SW480 (cell line): ENCODE measurements around the gene ATP6V1D.
"Not testable (repeated sequence)": the region's sequence is repeated elsewhere in the genome, so short reads cannot be mapped to it uniquely, and the experiment has no call there.

ENCODE experiments used
- DNase-seq: peaks from one replicate; pipeline ENCODE4 v3.0.0-alpha.2; 2016; ENCODE audit warnings: low spot score

The ATP6V1D gene

DNA sequence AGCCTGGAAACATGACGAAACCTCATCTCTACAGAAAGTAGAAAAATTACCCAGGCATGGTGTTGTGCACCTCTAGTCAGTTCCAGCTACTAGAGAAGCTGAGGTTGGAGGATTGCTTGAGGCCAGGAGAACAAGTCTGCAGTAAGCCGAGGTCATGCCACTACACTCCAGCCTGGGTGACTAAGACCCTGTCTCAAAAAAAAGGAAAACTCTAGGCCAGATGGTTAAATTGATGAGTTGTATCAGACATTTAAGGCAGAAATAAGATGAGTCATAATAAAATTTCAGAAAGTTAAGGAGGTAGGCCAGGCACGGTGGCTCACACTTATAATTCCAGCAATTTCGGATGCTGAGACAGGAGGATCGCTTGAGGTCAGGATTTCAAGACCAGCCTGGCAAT, 11.2 kb upstream of the ATP6V1D start:
- DNase-seq, result no peak

GRCh38 chr14:67365476-67365875, 5.9 kb upstream of the ATP6V1D start:
- no peak for DNase-seq

- DNase-seq, result no peak
These were observed 1.0 kb upstream of the ATP6V1D start for GRCh38 chr14:67360470-67361206.

GRCh38 chr14:67358924-67359774, 455 bp downstream of the ATP6V1D start:
- peak; percentile 55 for DNase-seq

DNA sequence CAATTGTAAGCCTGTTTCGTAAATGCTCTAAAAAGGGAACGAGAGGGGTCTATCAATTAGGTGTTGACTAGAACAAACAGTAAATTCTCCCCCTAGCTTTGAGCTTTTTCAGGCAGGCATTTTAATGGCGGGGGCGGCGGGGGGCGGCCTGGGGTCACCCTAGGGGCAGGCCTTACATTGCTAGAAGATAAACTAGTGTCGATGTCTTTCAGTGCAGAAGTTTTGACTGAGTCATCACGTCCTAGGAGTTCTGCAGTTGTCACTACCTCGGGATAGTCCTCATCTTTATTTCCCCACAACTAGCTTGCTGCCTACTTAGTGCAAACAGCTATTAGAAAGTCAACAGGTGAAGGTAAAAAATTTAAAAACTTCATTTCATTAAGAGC, 1.6 kb downstream of the ATP6V1D start:
- no peak for DNase-seq

DNA sequence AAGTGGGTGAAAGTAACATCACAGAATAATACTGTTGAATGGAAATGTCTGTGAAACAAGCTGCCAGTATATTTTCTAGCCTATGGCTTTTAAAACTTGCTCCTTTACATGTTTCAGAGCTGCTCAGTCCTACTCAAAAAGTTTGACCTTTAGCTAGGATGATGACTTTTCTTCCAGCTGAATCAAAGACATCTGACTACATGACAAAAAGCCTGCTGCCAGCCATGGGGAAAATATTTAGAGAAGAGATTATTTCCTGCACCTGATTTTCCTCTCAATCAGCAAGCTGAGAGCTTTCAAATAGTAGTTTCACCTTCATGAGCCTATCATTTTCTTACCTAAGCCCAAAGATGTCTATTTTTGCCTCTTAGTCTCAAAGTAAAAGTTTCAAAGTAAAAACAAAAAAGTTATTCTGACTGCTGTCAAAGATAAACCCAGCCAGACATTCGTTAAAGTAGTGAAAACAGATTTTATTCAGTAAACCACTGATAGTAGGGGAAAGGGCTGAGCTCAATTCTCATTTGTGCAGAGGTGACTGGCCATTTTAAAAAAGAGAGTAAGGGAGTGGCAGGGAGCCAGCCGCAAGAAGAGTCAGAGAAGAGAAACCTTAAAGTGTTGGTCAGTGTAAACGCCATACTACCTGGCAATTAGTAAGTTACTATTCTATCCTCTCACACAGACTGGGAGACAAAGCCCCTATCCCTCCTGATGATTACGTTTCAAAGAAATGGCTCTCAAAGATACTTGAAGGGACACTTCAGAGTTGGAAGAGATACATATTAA, 2.2 kb downstream of the ATP6V1D start:
- DNase-seq, result no peak

- DNase-seq, result no peak
These were observed 7.5 kb downstream of the ATP6V1D start for GRCh38 chr14:67352055-67352454.

DNA sequence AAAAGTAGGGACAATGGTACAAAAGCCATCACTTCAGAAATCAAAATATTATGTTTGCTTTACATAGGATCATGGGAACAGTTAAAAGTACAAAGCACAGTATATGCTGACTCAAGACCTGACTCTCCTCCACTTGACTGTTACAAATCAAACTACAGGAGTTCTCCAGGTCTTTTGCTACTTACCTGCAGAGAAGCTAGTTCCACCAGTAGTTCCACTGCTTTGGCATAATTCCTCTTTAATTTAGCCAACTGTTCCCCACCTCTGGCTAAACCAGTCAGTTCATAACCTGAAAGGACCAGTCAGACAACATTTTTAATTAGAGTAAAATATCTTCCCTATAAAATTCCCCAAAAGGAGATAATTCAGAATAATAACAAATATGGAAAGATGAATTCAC, 14.0 kb downstream of the ATP6V1D start:
- DNase-seq, result no peak

DNA sequence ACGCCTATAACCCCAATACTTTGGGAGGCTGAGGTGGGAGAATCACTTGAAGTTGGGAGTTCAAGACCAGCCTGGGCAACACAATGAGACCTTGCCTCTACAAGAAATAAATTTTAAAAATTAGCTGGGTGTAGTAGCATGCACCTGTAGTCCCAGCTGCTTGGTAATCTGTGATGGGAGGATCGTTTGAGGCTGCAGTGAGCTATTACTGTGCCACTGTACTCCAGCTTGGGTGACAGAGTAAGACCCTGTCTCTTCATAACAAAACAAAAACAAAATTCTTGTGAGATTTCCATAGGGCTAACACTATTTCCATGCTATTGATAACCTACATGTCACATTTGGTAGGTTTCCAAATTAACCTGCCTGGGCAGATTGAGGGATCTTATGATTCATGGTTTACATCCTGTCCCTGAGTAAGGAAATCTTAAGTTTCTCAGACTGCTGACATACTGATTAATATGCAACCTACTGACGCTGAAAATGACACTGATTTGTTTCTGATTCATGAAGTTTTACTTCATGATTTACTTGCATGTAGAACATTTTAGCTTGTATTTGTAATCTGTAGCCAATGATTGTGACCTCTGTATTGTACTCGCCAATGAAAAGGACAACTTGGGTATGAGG, 15.9 kb downstream of the ATP6V1D start:
- no peak for DNase-seq

DNA sequence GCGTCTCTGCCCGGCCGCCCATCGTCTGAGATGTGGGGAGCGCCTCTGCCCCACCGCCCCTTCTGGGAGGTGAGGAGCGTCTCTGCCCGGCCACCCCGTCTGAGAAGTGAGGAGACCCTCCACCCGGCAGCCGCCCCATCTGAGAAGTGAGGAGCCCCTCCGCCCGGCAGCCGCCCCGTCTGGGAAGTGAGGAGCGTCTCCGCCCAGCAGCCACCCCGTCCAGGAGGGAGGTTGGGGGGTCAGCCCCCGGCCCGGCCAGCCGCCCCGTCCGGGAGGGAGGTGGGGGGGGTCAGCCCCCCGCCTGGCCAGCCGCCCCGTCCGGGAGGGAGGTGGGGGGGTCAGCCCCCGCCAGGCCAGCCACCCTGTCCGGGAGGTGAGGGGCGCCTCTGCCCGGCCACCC, 18.4 kb downstream of the ATP6V1D start:
- not testable (repeated sequence) for DNase-seq

DNA sequence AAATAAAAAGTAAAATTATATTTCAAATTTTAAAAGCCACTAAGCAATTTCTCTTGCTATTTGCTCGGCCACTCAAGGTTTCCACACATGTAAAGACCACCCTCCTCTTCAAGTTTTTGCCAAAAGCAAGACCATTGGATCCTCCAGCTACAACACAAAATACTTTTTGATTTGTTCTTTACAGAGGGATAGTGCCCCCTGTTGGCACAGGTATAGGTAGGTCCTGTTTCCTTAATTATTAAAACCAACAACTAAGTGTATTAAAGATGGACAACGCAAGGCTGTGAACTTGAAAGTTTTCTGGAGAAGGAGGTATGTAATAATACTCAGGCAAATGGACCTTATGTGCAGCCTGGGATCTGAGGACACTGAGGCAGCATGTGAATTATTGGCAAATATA, 23.8 kb downstream of the ATP6V1D start:
- DNase-seq, result peak; percentile 33

DNA sequence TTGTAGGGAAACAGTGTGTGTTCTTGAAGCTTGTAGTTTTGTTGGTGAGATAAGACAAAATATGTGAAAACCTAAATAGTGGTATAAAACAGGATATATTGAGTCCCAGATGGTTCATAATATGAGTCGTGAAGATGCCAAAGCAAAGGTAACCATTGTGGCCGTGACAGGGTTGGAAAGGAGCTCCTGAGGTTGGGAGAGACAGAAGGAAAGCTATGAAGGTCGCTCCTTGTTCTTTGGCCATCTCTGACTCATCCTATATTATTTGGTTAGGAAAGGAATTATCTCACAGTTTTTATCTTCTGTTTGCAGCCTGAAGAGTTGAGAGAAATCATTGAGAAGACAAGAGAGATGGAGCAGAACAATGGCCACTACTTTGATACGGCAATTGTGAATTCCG, 27.1 kb downstream of the ATP6V1D start:
- DNase-seq, result no peak

DNA sequence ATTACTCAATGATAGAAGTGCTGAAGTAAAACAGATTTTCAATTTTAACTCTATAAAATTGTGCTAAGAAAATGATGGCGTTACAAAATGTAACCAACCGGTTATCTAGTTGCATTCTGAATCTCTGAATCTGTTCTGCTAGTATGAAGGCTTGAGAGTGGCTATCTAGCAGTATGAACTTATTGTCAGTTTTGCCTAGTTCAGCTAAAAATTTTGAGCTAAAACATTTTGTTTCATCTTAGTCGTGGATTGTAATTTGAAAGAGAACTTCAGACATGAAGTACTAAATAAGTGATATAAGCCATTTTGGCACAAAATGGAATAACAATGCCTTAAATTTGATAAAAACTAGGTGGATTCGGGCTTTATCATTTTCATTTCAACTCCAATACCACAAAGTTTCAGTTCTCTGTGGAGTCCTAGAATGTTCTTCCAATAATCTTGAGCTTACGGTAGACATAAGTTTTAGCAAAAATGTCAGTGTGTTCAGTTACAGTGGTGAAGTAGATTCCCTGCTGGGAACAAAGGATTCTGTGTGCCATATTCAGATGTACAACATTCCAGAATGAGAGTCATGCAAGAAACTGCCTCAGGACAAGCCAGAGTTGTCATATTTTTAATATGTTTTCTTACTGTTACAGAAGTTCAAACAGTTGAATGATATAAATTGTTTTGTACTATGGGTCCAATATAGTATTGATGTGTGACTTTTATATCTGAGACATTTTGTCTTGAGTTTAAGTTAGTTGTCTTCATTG, 28.1 kb downstream of the ATP6V1D start:
- DNase-seq, result no peak

DNA sequence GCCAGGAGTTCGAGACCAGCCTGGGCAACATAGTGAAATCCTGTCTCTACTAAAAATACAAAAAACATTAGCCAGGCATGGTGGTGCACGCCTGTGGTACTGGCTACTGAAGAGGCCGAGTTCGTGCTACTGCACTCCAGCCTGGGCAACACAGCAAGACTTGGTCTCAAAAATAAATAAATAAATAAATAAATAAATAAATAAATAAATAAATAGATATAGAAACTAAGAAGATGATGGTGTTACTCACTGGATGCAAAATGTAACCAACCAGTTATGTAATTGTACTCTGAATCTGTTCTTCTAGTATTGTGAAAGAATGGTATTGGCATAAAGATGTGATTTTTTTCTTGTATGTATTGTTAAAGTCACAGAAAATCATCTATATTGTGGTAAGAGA, 29.9 kb downstream of the ATP6V1D start:
- DNase-seq, result not testable (repeated sequence)

- DNase-seq, result peak; percentile 20
These were observed 40.5 kb downstream of the ATP6V1D start for GRCh38 chr14:67319142-67319541.

- no peak for DNase-seq
These were observed 41.8 kb downstream of the ATP6V1D start for GRCh38 chr14:67317822-67318221.

GRCh38 chr14:67313153-67313552, 46.5 kb downstream of the ATP6V1D start:
- DNase-seq, result no peak

DNA sequence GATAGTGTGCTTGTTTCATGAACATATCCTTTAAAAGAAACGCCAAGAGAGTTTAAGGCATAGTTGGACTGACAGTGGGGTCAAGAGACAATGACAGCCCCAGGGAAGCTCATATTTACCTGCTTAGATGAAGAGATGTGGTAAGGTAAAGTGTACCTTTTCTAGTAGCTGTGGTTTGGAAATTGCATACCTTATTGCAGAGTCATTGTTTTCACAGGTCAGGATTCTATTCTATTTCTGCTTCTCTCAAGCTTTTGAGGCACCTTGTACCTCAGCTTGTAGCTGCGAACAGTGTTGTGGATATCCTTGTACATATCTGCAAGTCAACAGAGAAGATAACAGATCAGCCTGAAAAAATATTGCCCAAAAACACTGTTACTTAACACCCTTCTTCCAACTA, 47.7 kb downstream of the ATP6V1D start:
- peak; percentile 31 for DNase-seq
